Loucy (cell line): ENCODE measurements around the gene MYO1F.

Experiments used
- CTCF ChIP-seq: fragments of 200-600 bp; sonication (generic); conservative IDR thresholded peaks from 2 replicates; pipeline ENCODE4 v1.5.1; 2014; ENCODE audit warnings: mild to moderate bottlenecking, antibody characterized with exemption, low read length
- EZH2phosphoT487 ChIP-seq: fragments of 200-600 bp; IDR thresholded peaks from 2 replicates; pipeline ENCODE4 v1.6.1; 2018; ENCODE audit warnings: antibody characterized with exemption, mild to moderate bottlenecking, moderate library complexity, borderline replicate concordance

GRCh38 chr19:8481616-8482015, 95.6 kb downstream of the MYO1F start:
- TF ChIP-seq CTCF (no peak), EZH2phosphoT487 (no peak)
